Measurements from ENCODE around the gene OTOA.
"Not testable (repeated sequence)": the region's sequence is repeated elsewhere in the genome, so short reads cannot be mapped to it uniquely, and the experiment has no call there.

Gene OTOA

GRCh38 chr16:21719283-21719682 lies 55.5 kb downstream of the OTOA start:
- DNase-seq (ENCODE audit: low spot score): no peak

GRCh38 chr16:21720533-21720932 lies 56.8 kb downstream of the OTOA start:
- no peak for DNase-seq (ENCODE audit: low spot score)

- DNase-seq (ENCODE audit: low spot score): no peak
These were observed 59.1 kb downstream of the OTOA start for GRCh38 chr16:21722771-21723455.

GRCh38 chr16:21723532-21723931 lies 59.8 kb downstream of the OTOA start:
- DNase-seq (ENCODE audit: low spot score): no peak

GRCh38 chr16:21727344-21727743 lies 63.6 kb downstream of the OTOA start:
- DNase-seq (ENCODE audit: low spot score): no peak

- DNase-seq (ENCODE audit: low spot score): not testable (repeated sequence)
These were observed 67.5 kb downstream of the OTOA start for GRCh38 chr16:21731233-21731632.

- DNase-seq (ENCODE audit: low spot score): not testable (repeated sequence)
These were observed 76.9 kb downstream of the OTOA start for GRCh38 chr16:21740637-21741036.

- DNase-seq (ENCODE audit: low spot score): not testable (repeated sequence)
These were observed 92.7 kb downstream of the OTOA start for GRCh38 chr16:21756192-21757079.

- DNase-seq (ENCODE audit: low spot score): not testable (repeated sequence)
These were observed 93.4 kb downstream of the OTOA start for GRCh38 chr16:21757080-21757671.

- DNase-seq (ENCODE audit: low spot score): not testable (repeated sequence)
These were observed 104.5 kb downstream of the OTOA start for GRCh38 chr16:21768280-21768679.

- DNase-seq (ENCODE audit: low spot score): not testable (repeated sequence)
These were observed 105.0 kb downstream of the OTOA start for GRCh38 chr16:21768810-21769209.

- DNase-seq (ENCODE audit: low spot score): not testable (repeated sequence)
These were observed 105.5 kb downstream of the OTOA start for GRCh38 chr16:21769284-21769683.

GRCh38 chr16:21770584-21770983 lies 106.8 kb downstream of the OTOA start:
- not testable (repeated sequence) for DNase-seq (ENCODE audit: low spot score)

- not testable (repeated sequence) for DNase-seq (ENCODE audit: low spot score)
These were observed 108.9 kb downstream of the OTOA start for GRCh38 chr16:21772547-21773206.

- not testable (repeated sequence) for DNase-seq (ENCODE audit: low spot score)
These were observed 109.4 kb downstream of the OTOA start for GRCh38 chr16:21773207-21773553.

- DNase-seq (ENCODE audit: low spot score): not testable (repeated sequence)
These were observed 116.8 kb downstream of the OTOA start for GRCh38 chr16:21780525-21780924.

- not testable (repeated sequence) for DNase-seq (ENCODE audit: low spot score)
These were observed 126.7 kb downstream of the OTOA start for GRCh38 chr16:21790506-21790905.

- DNase-seq (ENCODE audit: low spot score): not testable (repeated sequence)
These were observed 129.5 kb downstream of the OTOA start for GRCh38 chr16:21793310-21793709.

GRCh38 chr16:21798601-21799000 lies 134.8 kb downstream of the OTOA start:
- not testable (repeated sequence) for DNase-seq (ENCODE audit: low spot score)

GRCh38 chr16:21801538-21802374 lies 138.0 kb downstream of the OTOA start:
- peak; percentile 17 for DNase-seq (ENCODE audit: low spot score)

GRCh38 chr16:21802375-21802663 lies 138.6 kb downstream of the OTOA start:
- not testable (repeated sequence) for DNase-seq (ENCODE audit: low spot score)

Measured in SK-N-DZ (cell line).